NCI-H69 (cell line): ENCODE results near the gene HLCS.

Source experiments
- DNase-seq: peaks from one replicate; lab custom pipeline; 2025; lab: John Stamatoyannopoulos, UW

The HLCS gene

GRCh38 chr21:36914244-36915013 lies 52.0 kb downstream of the HLCS start:
- no peak for DNase-seq

GRCh38 chr21:36913247-36914169 lies 53.0 kb downstream of the HLCS start:
- no peak for DNase-seq

- DNase-seq: no peak
Measured at GRCh38 chr21:36910581-36911307, 55.7 kb downstream of the HLCS start.

- DNase-seq: no peak
Measured at GRCh38 chr21:36909901-36910561, 56.4 kb downstream of the HLCS start.

- no peak for DNase-seq
Measured at GRCh38 chr21:36909423-36909822, 57.0 kb downstream of the HLCS start.

GRCh38 chr21:36908260-36908908 lies 58.1 kb downstream of the HLCS start:
- no peak for DNase-seq

GRCh38 chr21:36904093-36904666 lies 62.3 kb downstream of the HLCS start:
- no peak for DNase-seq

- DNase-seq: no peak
Measured at GRCh38 chr21:36902793-36903192, 63.7 kb downstream of the HLCS start.

- DNase-seq: no peak
Measured at GRCh38 chr21:36902331-36902730, 64.1 kb downstream of the HLCS start.

GRCh38 chr21:36901575-36901974 lies 64.9 kb downstream of the HLCS start:
- no peak for DNase-seq

GRCh38 chr21:36893581-36893980 lies 72.9 kb downstream of the HLCS start:
- peak; percentile 68 for DNase-seq

- no peak for DNase-seq
Measured at GRCh38 chr21:36892201-36892600, 74.3 kb downstream of the HLCS start.

GRCh38 chr21:36891692-36892091 lies 74.8 kb downstream of the HLCS start:
- peak; percentile 58 for DNase-seq

- DNase-seq: no peak
Measured at GRCh38 chr21:36891121-36891520, 75.3 kb downstream of the HLCS start.

GRCh38 chr21:36890086-36890485 lies 76.4 kb downstream of the HLCS start:
- no peak for DNase-seq

GRCh38 chr21:36889401-36889800 lies 77.1 kb downstream of the HLCS start:
- no peak for DNase-seq

- no peak for DNase-seq
Measured at GRCh38 chr21:36888466-36888865, 78.0 kb downstream of the HLCS start.

GRCh38 chr21:36887963-36888362 lies 78.5 kb downstream of the HLCS start:
- DNase-seq: peak; percentile 95

- DNase-seq: no peak
Measured at GRCh38 chr21:36883532-36884486, 82.7 kb downstream of the HLCS start.

GRCh38 chr21:36882776-36883175 lies 83.7 kb downstream of the HLCS start:
- no peak for DNase-seq
